HUES64 (cell line): Measurements from ENCODE around the gene SEZ6L2.
A peak's percentile ranks its signal among the peaks of the same experiment; 100 is the strongest.
"Not testable (repeated sequence)": the region's sequence is repeated elsewhere in the genome, so short reads cannot be mapped to it uniquely, and the experiment has no call there.

Source experiments
- H3K27ac ChIP-seq: 2 replicates; pipeline ENCODE4 v1.7.0; 2013; ENCODE audit warnings: low read depth, low read length, inconsistent platforms
- H3K27me3 ChIP-seq: 2 replicates; pipeline ENCODE4 v1.6.1; 2013; ENCODE audit warnings: mild to moderate bottlenecking, low read length; ENCODE audit not compliant: insufficient read depth
- H3K36me3 ChIP-seq: 2 replicates; pipeline ENCODE4 v1.6.1; 2013; ENCODE audit warnings: mild to moderate bottlenecking, low read length; ENCODE audit not compliant: insufficient read depth
- H3K4me1 ChIP-seq: 2 replicates; pipeline ENCODE4 v1.6.1; 2013; ENCODE audit warnings: mild to moderate bottlenecking, low read length, moderate library complexity; ENCODE audit not compliant: insufficient read depth
- H3K4me3 ChIP-seq: 2 replicates; pipeline ENCODE4 v1.5.1; 2013; ENCODE audit warnings: mild to moderate bottlenecking, low read length, moderate library complexity
- H3K9ac ChIP-seq: 2 replicates; pipeline ENCODE4 v1.6.1; 2013; ENCODE audit warnings: mild to moderate bottlenecking, low read depth, low read length
- H3K9me3 ChIP-seq: 2 replicates; pipeline ENCODE4 v1.6.1; 2013; ENCODE audit warnings: low read depth, low read length; ENCODE audit not compliant: insufficient read depth
- WGBS: fragments of 150-250, 120-280 bp; methylation state at CpG from one replicate; pipeline ENCODE4 v1.1.7; 2013; ENCODE audit warnings: missing lambda C conversion rate; 5-methylcytosine and 5-hydroxymethylcytosine counted together

Gene SEZ6L2

DNA sequence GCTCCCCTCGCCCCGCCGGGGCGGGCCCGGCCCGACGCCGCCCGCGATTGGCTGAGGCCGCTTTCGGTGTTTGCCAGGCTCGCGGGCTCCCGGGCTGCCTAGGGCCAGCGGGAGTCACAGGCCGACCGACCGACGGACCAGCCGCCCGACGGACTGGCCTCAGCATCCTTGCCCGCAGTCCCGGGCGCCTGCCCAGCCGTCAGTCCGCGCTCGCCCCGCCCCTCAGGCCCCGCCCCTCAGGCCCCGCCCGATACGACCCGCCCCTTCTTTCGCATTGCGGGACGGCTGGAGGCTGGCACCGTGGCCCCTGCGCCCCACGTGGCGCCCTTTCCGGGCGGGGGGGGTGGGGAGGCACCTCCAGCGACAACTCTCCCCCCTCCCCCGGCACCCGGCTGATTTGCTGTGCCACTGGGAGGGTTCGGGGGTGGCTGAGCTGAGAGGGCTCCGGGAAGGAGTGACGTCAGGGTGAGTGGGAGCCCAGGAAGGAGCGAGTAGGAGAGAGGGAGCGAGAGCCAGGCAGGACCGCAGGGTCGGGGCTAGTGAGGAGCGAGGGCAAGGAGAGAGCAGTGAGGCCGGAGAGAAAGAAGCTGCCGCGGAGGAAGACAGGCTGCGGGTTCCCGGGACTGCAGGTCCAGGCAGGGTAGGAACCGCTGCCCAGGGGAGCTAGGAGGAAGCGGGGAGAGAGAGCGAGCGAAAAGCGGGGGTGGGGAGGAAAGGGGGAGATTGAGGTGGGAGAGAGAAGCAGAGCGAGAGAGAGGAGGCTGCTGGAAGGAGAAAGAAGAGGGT is 945 bp upstream of the SEZ6L2 start, which contains the start of gene ASPHD1:
ASPHD1 (plus strand) TSS at position 387 of the 786 bp plus-strand sequence. CDS start 484 bp downstream, outside the sequence.
- Histone ChIP-seq H3K36me3 (peaks cover 12% of the 10 kb centered on the region), H3K9ac (peak within 1 kb of the TSS; percentile 77), H3K4me3 (peak within 1 kb of the TSS; percentile 99), H3K4me1 (peaks cover 11% of the 10 kb centered on the region; the same call in 1 of the 2 replicates), H3K27me3 (no peaks in the 10 kb centered on the region), H3K9me3 (no peaks in the 10 kb centered on the region), H3K27ac (peak within 1 kb of the TSS; percentile 82)
- under 1% methylated on average over 58 of the region's 67 CpGs for WGBS

DNA sequence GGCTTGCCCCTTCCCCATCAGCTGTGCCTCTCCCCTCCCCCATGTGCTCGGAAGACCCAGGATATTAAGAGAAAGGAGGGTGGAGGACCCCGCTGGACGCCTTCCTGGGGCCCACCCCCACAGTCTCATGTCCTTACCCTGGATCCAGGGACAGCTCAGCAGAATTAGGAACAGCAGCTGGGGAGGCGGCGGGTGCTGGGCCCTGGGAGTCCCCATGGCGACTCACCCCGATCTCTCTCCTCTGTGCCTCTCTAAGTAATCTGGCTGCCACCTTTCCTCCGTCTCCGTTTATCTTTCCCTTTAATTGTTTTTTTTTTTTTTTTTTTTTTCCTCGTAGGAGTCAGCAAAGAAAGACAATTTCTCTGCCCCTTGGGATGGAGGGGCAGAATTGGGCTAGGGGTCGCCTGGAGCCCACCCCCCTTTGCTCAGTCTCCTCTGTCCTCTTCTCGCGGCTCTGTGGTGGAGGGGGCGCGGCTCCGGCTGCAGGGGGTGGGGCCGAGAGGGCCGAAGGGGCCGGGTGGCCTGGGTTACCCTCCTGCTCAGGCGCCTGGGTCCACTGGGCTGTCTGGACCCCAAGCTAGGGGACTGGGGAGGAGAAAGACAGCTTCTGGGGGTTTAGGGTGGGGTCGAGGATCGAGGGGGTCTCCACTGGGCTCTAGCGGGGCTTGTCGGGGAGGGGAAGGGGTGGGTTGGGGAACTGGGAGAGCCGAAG is 390 bp downstream of the SEZ6L2 start:
- Histone ChIP-seq H3K36me3 (peaks cover 7% of the 10 kb centered on the region; the same call in 1 of the 2 replicates), H3K27ac (peak overlapping the region; percentile 82), H3K27me3 (no peaks in the 10 kb centered on the region), H3K9ac (peak overlapping the region; percentile 64), H3K4me3 (peak overlapping the region; percentile 99), H3K9me3 (no peaks in the 10 kb centered on the region), H3K4me1 (peaks cover 11% of the 10 kb centered on the region; the same call in 1 of the 2 replicates)
- under 1% methylated on average over 22 of the region's 25 CpGs for WGBS

DNA sequence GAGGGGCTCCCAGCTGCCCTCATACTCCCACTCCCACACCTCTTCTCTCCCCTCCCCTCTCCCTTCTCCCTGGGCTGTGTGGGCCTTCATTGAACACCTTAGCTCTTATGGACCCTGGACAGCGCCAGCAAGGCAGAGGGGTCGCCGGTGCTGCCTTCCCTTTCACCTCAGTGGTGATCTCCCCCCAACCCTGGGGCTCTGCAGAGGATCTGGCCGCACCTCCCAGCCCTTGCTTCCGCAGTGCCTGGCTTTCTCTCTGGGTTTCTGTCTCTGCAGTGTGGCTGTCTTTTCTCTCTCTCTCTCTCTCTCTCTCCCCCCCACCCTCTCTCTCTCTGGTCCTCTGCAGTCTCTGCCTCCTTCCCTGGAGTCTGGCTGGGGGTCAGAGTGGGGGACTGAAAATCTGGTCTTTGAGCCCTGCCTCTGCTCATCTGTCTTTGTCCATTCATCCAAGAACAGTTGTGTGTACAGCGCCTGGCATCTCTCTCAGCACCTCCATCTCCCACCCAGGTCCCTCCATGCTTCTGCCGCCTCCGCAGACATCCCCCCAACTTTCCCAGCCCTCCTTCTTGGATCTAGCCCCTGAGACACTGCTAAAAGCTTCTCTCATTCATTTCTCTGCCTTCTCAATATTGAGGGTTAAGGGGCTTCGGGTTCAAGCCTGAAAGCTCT is 1.1 kb downstream of the SEZ6L2 start:
- peak overlapping the region; percentile 99 for H3K4me3 ChIP-seq
- H3K9ac ChIP-seq = peak overlapping the region; percentile 64
- peaks cover 9% of the 10 kb centered on the region; the same call in 1 of the 2 replicates for H3K36me3 ChIP-seq
- H3K4me1 ChIP-seq = peaks cover 11% of the 10 kb centered on the region; the same call in 1 of the 2 replicates
- no peaks in the 10 kb centered on the region for H3K27me3 ChIP-seq
- no peak overlapping the region for H3K27ac ChIP-seq
- 22% methylated on average over 8 of the region's 9 CpGs for WGBS
- H3K9me3 ChIP-seq = no peaks in the 10 kb centered on the region

DNA sequence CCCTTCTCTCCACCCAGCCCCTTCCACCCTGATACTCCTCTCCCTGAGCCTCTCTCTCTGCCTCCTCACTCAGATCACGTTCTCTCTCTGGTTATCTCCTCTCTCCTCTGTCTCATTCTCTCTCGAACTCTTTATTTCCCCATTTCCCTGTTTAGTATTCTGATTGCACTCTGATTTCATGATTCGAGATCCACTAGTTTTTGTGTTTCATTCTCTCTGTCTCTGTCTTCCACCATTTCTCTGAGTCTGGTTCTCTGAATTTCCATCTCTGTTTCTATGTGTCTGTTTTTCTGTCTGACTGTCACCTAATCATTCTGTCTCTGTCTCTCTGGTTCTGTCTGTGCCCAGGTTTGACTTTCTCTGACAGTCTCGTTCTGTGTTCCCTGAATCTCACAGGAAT is 2.0 kb downstream of the SEZ6L2 start:
- Histone ChIP-seq H3K27me3 (no peaks in the 10 kb centered on the region), H3K27ac (no peak overlapping the region), H3K4me3 (peak overlapping the region; percentile 99; the same call in 1 of the 2 replicates), H3K4me1 (peaks cover 11% of the 10 kb centered on the region; the same call in 1 of the 2 replicates), H3K9me3 (no peaks in the 10 kb centered on the region), H3K9ac (no peak overlapping the region), H3K36me3 (peaks cover 9% of the 10 kb centered on the region; the same call in 1 of the 2 replicates)
- 86% methylated on average over 4 of the region's 4 CpGs for WGBS

- 81% methylated on average over 11 of the region's 15 CpGs for WGBS
- Histone ChIP-seq H3K4me3 (no peak overlapping the region), H3K27ac (no peak overlapping the region), H3K27me3 (no peaks in the 10 kb centered on the region), H3K36me3 (peaks cover 9% of the 10 kb centered on the region; the same call in 1 of the 2 replicates), H3K4me1 (peaks cover 11% of the 10 kb centered on the region; the same call in 1 of the 2 replicates), H3K9me3 (no peaks in the 10 kb centered on the region), H3K9ac (no peak overlapping the region)
These were observed 2.5 kb downstream of the SEZ6L2 start for GRCh38 chr16:29896841-29897240.

DNA sequence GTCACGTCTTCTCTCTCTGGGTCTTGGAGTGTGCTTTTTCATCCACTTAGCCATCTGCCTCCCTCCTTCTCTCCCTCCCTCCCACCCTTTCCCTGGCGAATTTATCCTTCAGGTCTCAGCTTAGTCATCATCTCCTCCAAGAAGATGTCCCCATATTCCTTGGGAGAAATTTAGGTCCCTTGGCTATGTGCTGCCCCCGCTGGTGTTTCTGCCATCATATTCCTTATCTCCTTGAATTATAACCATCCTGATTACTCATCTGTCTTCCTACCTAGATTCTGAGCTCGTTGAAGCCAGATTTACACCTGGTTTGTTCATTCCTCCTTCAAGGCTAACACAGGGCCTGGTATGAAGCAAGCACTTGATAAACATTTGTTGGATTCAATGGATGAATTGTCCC is 5.0 kb downstream of the SEZ6L2 start:
- WGBS = 88% methylated on average over 4 of the region's 4 CpGs
- H3K4me3 ChIP-seq = no peak overlapping the region
- H3K27me3 ChIP-seq = no peaks in the 10 kb centered on the region
- peaks cover 11% of the 10 kb centered on the region; the same call in 1 of the 2 replicates for H3K4me1 ChIP-seq
- no peak overlapping the region for H3K27ac ChIP-seq
- H3K36me3 ChIP-seq = peaks cover 9% of the 10 kb centered on the region; the same call in 1 of the 2 replicates
- no peaks in the 10 kb centered on the region for H3K9me3 ChIP-seq
- no peak overlapping the region for H3K9ac ChIP-seq

GRCh38 chr16:29893553-29893952 is 5.8 kb downstream of the SEZ6L2 start:
- Histone ChIP-seq H3K4me3 (no peak overlapping the region), H3K27me3 (no peaks in the 10 kb centered on the region), H3K27ac (no peak overlapping the region), H3K36me3 (peaks cover 9% of the 10 kb centered on the region; the same call in 1 of the 2 replicates), H3K4me1 (peaks cover 11% of the 10 kb centered on the region; the same call in 1 of the 2 replicates), H3K9ac (no peak overlapping the region), H3K9me3 (no peaks in the 10 kb centered on the region)
- 95% methylated on average over 3 of the region's 3 CpGs for WGBS

- H3K36me3 ChIP-seq = peaks cover 9% of the 10 kb centered on the region; the same call in 1 of the 2 replicates
- no peak overlapping the region for H3K27ac ChIP-seq
- H3K9me3 ChIP-seq = no peaks in the 10 kb centered on the region
- 0 out of 2 replicates have a peak, but pooled peaks cover under 1% of the 10 kb centered on the region for H3K4me1 ChIP-seq
- WGBS = 93% methylated on average over 6 of the region's 6 CpGs
- no peaks in the 10 kb centered on the region for H3K27me3 ChIP-seq
- H3K4me3 ChIP-seq = no peak overlapping the region
- no peak overlapping the region for H3K9ac ChIP-seq
These were observed 6.9 kb downstream of the SEZ6L2 start for GRCh38 chr16:29892458-29892813.

DNA sequence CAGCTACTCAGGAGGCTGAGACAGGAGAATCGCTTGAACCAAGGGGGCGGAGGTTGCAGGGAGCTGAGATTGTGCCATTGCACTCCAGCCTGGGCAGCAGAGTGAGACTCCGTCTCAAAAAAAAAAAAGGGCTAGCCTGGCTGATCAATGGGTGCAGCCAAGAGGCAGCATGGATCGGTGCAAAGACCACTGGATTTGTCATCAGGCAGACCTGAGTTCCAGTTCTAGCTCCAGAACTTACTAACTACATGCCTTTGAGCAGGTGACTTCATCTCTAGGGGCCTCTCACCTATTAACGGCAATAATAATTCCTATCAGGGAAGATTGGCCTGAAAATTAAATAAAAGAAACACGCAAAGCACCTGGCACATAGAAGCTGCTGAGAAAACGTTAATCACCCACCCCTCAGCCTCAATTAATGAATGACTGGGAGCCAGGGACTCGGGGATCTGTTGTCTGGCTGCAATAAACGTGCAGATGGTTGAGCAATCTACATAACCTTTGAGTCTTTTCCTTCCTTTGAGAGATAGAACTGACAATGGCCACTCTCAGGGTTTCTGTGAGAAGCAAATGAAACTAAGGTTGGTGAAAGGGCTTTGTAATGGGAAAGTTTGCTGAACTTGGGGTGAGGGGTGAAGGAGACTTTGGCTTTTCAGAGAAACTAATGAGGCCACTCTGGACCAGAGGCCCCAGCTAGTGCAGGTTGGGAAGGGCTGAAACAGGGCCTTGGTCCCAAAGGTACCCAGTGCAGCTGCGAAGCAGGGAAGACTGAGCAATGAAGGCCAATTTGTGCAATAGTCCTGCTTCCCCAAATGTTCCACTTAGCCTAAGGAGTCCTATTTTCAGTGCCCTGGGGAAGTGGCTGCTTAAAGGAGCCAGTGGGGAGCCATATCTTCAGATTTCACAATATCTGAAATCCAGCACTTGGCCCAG is 7.6 kb downstream of the SEZ6L2 start:
- H3K4me1 ChIP-seq = no peaks in the 10 kb centered on the region
- no peak overlapping the region for H3K27ac ChIP-seq
- peaks cover 9% of the 10 kb centered on the region; the same call in 1 of the 2 replicates for H3K36me3 ChIP-seq
- H3K9ac ChIP-seq = peak overlapping the region; percentile 14; the same call in 1 of the 2 replicates
- no peak overlapping the region for H3K4me3 ChIP-seq
- no peaks in the 10 kb centered on the region for H3K27me3 ChIP-seq
- 84% methylated on average over 10 of the region's 10 CpGs for WGBS
- H3K9me3 ChIP-seq = no peaks in the 10 kb centered on the region

DNA sequence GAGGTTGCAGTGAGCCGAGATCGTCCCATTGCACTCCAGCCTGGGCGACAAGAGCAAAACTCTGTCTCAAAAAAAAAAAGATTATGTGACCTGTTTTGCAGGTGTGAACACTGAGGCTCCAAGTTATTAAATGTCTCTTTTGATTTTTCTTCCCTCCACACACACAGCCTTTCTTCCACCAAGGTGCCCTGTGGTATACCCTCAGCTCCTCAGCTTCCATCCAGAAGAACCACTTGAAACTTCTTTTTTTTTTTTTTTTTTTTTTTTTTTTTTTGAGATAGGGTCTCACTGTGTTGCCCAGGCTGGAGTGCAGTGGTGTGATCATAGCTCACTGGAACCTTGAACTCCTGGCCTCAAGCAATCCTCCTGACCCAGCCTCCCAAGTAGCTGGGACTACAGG is 10.0 kb downstream of the SEZ6L2 start:
- 94% methylated on average over 3 of the region's 3 CpGs for WGBS
- H3K4me1 ChIP-seq, H3K27me3 ChIP-seq, H3K9ac ChIP-seq, H3K9me3 ChIP-seq, H3K4me3 ChIP-seq, H3K36me3 ChIP-seq, H3K27ac ChIP-seq: not testable (repeated sequence)
